ENCODE measurements around the gene SLAMF7. TPM values are rescaled to one million over a fixed set of nuclear protein-coding genes. Genes with fewer than 3 reads are reported as not detected.

Gene SLAMF7
- total RNA-seq, 1 donor: not detected

DNA sequence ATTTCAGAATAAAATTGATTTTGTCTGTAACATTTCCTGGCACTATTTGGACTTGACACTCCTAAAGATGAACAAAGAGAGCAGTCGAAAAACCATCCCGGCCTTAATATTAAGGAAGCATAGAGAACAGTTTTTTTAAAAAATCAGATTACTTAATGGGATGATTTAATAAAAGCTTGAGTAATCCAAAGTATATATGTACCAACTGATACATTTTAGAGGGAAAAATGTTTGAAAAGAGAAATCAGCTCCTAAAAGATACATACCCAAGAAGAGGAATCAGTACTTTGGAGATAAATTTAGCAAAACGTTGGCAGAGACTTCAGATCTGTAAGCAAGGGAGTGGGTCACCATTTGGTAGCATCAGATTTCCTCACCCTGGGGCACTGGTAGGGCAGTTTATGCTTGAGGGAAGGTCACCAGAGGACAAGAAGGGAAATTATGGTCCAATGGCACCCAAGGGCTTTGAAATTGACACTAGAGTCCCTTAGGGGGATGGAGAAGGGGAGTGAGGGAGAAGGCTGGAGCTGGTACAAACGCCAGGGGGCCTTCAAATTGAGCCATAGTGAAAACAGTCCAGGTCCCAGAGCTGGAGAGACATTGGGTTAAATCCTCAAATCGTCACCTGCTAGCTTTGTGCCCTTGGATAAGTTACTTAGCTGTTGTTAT lies 5.9 kb downstream of the SLAMF7 start:
- no peak overlapping the region for H3K4me3 ChIP-seq (ENCODE audit: low read depth, low read length)
- no peak for DNase-seq (ENCODE audit: low read depth)
- no peak for TF ChIP-seq CTCF (IDR thresholded peaks at IDR 0.05; ENCODE audit: insufficient read depth, low read length)

- TF ChIP-seq CTCF (IDR thresholded peaks at IDR 0.05; ENCODE audit: insufficient read depth, low read length): no peak
- no peak overlapping the region for H3K4me3 ChIP-seq (ENCODE audit: low read depth, low read length)
- no peak for DNase-seq (ENCODE audit: low read depth)
Measured at GRCh38 chr1:160745551-160745950, 6.5 kb downstream of the SLAMF7 start.

GRCh38 chr1:160746836-160747500 lies 7.9 kb downstream of the SLAMF7 start:
- DNase-seq (ENCODE audit: low read depth): no peak
- no peak overlapping the region for H3K4me3 ChIP-seq (ENCODE audit: low read depth, low read length)
- TF ChIP-seq CTCF (IDR thresholded peaks at IDR 0.05; ENCODE audit: insufficient read depth, low read length): no peak

DNA sequence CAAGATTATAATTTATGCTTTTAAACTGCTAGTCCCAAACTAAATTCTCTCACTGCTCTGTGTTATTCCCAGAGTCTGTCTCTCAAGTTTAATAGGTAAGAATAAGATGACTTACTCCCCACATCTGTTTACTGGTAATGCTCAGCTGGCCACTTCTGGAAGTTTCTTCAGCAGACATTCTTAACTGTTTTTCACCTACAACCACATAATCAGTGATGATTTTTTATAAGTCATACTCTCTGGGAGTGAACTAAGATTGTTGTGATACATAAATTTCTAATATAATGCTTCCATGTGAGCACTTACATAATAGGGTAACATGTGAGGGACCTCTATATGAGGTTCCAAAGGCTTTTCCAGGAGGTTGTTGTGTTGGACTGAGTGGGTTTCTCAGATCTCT lies 8.7 kb downstream of the SLAMF7 start:
- no peak overlapping the region for H3K4me3 ChIP-seq (ENCODE audit: low read depth, low read length)
- TF ChIP-seq CTCF (IDR thresholded peaks at IDR 0.05; ENCODE audit: insufficient read depth, low read length): no peak
- DNase-seq (ENCODE audit: low read depth): no peak

GRCh38 chr1:160748181-160748877 lies 9.3 kb downstream of the SLAMF7 start:
- TF ChIP-seq CTCF (IDR thresholded peaks at IDR 0.05; ENCODE audit: insufficient read depth, low read length): no peak
- DNase-seq (ENCODE audit: low read depth): no peak
- H3K4me3 ChIP-seq (ENCODE audit: low read depth, low read length): no peak overlapping the region

- DNase-seq (ENCODE audit: low read depth): peak; percentile 8
- no peak for TF ChIP-seq CTCF (IDR thresholded peaks at IDR 0.05; ENCODE audit: insufficient read depth, low read length)
- H3K4me3 ChIP-seq (ENCODE audit: low read depth, low read length): no peak overlapping the region
Measured at GRCh38 chr1:160748878-160749269, 9.8 kb downstream of the SLAMF7 start.

Data from fibroblast of the aortic adventitia (primary cell).